Testis (tissue), 3 donors: Measurements from ENCODE around the gene RHOF. TPM values are rescaled to one million over a fixed set of nuclear protein-coding genes. Genes with fewer than 3 reads are reported as not detected.

Experiments
- DNase-seq: peaks from one replicate; pipeline ENCODE4 v3.0.0-alpha.2; 2019
- H3K27ac ChIP-seq, 2 donors: fragments of 200-600 bp; sonication (generic); one replicate each; pipeline ENCODE4 v1.5.1; 2019
- H3K27me3 ChIP-seq: fragments of 200-600 bp; sonication (generic); one replicate; pipeline ENCODE4 v1.5.1; 2019
- H3K36me3 ChIP-seq: fragments of 200-600 bp; sonication (generic); one replicate; pipeline ENCODE4 v1.5.1; 2017; ENCODE audit warnings: low read depth; ENCODE audit errors: missing control alignments
- H3K4me1 ChIP-seq: fragments of 200-600 bp; sonication (generic); one replicate; pipeline ENCODE4 v1.5.1; 2019
- H3K4me3 ChIP-seq, 2 donors: fragments of 200-600 bp; sonication (generic); one replicate each; pipeline ENCODE4 v1.5.1; 2017 to 2019
- H3K9me3 ChIP-seq: fragments of 200-600 bp; sonication (generic); one replicate; pipeline ENCODE4 v1.5.1; 2017
- POLR2A ChIP-seq: fragments of 450-650 bp; IDR thresholded peaks from one replicate; pipeline ENCODE4 v1.6.1; 2017; ENCODE audit warnings: antibody characterized with exemption, mild to moderate bottlenecking, moderate library complexity
- WGBS, 2 donors: methylation state at CpG; one replicate each; pipeline ENCODE4 v1.1.5; 2018; 5-methylcytosine and 5-hydroxymethylcytosine counted together
- intact Hi-C: fragments of 100-400 bp; cut with DNase I; formaldehyde crosslinking; loops from one replicate; pipeline ENCODE4 v1.15.1; 2023; ENCODE audit warnings: low total_unique reads
- polyA plus RNA-seq: library from polyadenylated mRNA; stranded (reverse); fragments of 350-450 nt; fragmentation: Illumina TruSeq; extraction: RNeasy Lipid Tissue Mini Kit (QIAGEN cat#74804); gene quantifications from one replicate; pipeline ENCODE4 v1.2.3, GENCODE V29; 2014; ENCODE audit warnings: low read depth, low replicate concordance; ENCODE audit not compliant: insufficient read depth
- total RNA-seq, 2 donors: library from RNA; depleted of rRNA; stranded (reverse); fragments of >200 nt; gene quantifications; one replicate each; pipeline ENCODE4 v1.2.3, GENCODE V29; 2016
- TF ChIP-seq, protein P1 (sequence below), 3 experiments: fragments of 450-650 bp in 2 of 3; fragments of 200-600 bp in 1 of 3; sonication (generic) in 1 of 3; IDR thresholded peaks; one replicate each; pipeline ENCODE4 v1.5.1; 2016 to 2019; ENCODE audit warnings: antibody characterized with exemption in 3 of 3, mild to moderate bottlenecking in 2 of 3, moderate library complexity in 1 of 3

The RHOF gene
- total and polyA plus RNA-seq, 3 donors from 2014 or later, result 16.9 to 20.5 (median 18.0) TPM

DNA sequence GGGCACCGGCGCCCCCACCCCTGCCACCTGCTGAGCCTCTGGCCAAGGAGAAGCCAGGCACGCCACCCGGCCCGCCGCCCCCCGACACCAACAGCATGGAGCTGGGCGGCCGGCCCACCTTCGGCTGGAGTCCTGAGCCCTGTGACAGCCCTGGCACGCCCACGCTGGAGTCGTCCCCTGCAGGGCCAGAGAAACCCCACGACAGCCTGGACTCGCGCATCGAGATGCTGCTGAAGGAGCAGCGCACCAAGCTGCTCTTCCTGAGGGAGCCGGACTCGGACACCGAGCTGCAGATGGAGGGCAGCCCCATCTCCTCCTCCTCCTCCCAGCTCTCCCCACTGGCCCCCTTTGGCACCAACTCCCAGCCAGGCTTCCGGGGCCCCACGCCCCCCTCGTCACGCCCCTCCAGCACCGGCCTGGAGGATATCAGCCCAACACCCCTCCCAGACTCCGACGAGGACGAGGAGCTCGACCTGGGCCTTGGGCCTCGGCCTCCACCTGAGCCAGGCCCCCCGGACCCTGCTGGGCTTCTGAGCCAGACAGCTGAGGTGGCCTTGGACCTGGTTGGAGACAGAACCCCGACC lies 16.8 kb upstream of the RHOF start:
- WGBS, 2 donors, result 78 to 79% methylated on average over 21 to 31 of the region's 33 CpGs
- peak overlapping the region in 1 of 2 donors; percentile 64 for H3K27ac ChIP-seq
- intact Hi-C loops, result loop anchor here (2.0 kb wide), 1 partner anchor 16 kb away; no protein-coding TSS in a partner anchor
- no peaks in the 10 kb centered on the region for H3K27me3 ChIP-seq
- H3K36me3 ChIP-seq, result no peaks in the 10 kb centered on the region
- TF ChIP-seq POLR2A, result no peak
- peaks cover 45% of the 10 kb centered on the region for H3K4me1 ChIP-seq
- no peaks in the 10 kb centered on the region for H3K9me3 ChIP-seq
- no peak overlapping the region for H3K4me3 ChIP-seq
- DNase-seq, result no peak

DNA sequence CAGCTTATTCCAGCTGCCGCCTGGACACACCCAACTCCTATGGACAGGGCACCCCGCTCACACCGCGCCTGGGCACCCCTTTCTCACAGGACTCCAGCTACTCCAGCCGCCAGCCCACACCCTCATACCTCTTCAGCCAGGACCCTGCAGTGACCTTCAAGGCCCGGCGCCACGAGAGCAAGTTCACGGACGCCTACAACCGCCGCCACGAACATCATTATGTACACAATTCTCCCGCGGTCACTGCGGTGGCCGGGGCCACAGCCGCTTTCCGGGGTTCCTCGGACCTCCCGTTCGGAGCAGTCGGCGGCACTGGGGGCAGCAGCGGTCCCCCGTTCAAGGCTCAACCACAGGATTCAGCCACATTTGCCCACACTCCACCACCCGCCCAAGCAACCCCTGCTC lies 16.2 kb upstream of the RHOF start:
- Histone ChIP-seq H3K27me3 (no peaks in the 10 kb centered on the region), H3K27ac (no peak overlapping the region), H3K36me3 (no peaks in the 10 kb centered on the region), H3K4me3 (no peak overlapping the region), H3K9me3 (no peaks in the 10 kb centered on the region), H3K4me1 (peaks cover 45% of the 10 kb centered on the region)
- intact Hi-C loops, result loop anchor here (2.0 kb wide), 1 partner anchor 15 kb away; no protein-coding TSS in a partner anchor
- WGBS, 2 donors, result 87 to 94% methylated on average over 26 to 27 of the region's 27 CpGs
- TF ChIP-seq, protein P1, sequence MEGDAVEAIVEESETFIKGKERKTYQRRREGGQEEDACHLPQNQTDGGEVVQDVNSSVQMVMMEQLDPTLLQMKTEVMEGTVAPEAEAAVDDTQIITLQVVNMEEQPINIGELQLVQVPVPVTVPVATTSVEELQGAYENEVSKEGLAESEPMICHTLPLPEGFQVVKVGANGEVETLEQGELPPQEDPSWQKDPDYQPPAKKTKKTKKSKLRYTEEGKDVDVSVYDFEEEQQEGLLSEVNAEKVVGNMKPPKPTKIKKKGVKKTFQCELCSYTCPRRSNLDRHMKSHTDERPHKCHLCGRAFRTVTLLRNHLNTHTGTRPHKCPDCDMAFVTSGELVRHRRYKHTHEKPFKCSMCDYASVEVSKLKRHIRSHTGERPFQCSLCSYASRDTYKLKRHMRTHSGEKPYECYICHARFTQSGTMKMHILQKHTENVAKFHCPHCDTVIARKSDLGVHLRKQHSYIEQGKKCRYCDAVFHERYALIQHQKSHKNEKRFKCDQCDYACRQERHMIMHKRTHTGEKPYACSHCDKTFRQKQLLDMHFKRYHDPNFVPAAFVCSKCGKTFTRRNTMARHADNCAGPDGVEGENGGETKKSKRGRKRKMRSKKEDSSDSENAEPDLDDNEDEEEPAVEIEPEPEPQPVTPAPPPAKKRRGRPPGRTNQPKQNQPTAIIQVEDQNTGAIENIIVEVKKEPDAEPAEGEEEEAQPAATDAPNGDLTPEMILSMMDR (IDR thresholded peaks at IDR 0.05), result no peak
- TF ChIP-seq POLR2A, result no peak
- no peak for DNase-seq

DNA sequence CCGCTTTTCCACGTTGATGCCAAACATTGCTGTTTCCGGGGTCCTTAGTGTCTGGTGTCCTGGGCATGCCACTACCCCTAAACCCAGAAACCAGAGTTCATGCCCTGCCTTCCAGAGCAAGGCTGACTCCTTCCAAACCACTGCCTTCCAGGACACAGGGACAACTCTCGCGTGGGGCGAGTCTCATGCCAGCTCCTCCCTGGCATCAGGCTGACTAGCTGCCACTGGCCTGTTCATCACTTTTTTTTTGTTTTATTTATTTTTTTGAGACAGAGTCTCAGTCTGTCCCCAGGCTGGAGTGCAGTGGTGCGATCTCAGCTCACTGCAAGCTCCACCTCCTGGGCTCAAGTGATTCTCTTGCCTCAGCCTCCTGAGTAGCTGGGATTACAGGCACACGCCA lies 15.1 kb upstream of the RHOF start:
- intact Hi-C loops, result no loop called here
- 86 to 90% methylated on average over 8 of the region's 8 CpGs for WGBS, 2 donors
- no peaks in the 10 kb centered on the region for H3K9me3 ChIP-seq
- peaks cover 42% of the 10 kb centered on the region for H3K4me1 ChIP-seq
- TF ChIP-seq POLR2A, result no peak
- TF ChIP-seq, protein P1 (IDR thresholded peaks at IDR 0.05), result no peak
- no peak overlapping the region for H3K27ac ChIP-seq
- no peaks in the 10 kb centered on the region for H3K36me3 ChIP-seq
- H3K27me3 ChIP-seq, result no peaks in the 10 kb centered on the region
- H3K4me3 ChIP-seq, result no peak overlapping the region
- no peak for DNase-seq

DNA sequence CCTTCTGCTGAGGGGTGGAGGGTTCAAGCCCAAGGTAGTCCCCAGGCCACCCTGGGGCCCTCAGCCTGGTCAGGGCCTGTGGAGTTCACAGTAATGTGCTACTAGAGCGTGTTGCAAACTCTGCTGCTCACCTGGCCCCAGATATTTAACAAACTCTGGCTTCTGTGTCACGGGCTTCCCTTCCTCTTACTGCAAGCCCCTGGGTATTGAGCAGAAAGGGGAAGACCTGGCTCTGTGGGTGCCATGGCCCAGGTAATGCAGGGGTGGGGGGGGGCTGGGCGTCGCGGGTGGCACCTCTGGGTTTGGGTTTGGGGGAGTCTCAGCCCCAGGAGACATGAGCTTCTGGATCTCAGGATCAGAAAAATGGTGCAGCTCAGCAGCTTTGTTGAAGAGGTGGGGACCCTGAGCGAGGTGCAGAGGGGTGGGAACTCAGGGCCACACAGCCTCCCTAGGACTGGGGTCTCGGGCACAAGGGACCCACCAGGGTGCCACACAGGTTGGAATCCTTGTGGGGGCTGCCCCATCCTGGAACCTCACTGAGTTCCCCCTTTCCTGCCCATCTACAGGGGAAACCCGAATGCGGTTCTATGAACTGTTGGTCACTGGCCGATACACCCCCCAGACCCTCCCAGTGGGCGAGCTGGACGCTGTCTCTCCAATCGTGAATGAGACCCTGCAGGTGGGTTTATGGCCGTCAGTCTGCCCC lies 14.3 kb upstream of the RHOF start:
- intact Hi-C loops, result no loop called here
- H3K4me1 ChIP-seq, result peaks cover 34% of the 10 kb centered on the region
- H3K36me3 ChIP-seq, result no peaks in the 10 kb centered on the region
- 81 to 83% methylated on average over 12 to 14 of the region's 14 CpGs for WGBS, 2 donors
- TF ChIP-seq, protein P1 (IDR thresholded peaks at IDR 0.05), result no peak
- no peak for DNase-seq
- no peak overlapping the region for H3K4me3 ChIP-seq
- no peak overlapping the region for H3K27ac ChIP-seq
- H3K27me3 ChIP-seq, result no peaks in the 10 kb centered on the region
- no peaks in the 10 kb centered on the region for H3K9me3 ChIP-seq

DNA sequence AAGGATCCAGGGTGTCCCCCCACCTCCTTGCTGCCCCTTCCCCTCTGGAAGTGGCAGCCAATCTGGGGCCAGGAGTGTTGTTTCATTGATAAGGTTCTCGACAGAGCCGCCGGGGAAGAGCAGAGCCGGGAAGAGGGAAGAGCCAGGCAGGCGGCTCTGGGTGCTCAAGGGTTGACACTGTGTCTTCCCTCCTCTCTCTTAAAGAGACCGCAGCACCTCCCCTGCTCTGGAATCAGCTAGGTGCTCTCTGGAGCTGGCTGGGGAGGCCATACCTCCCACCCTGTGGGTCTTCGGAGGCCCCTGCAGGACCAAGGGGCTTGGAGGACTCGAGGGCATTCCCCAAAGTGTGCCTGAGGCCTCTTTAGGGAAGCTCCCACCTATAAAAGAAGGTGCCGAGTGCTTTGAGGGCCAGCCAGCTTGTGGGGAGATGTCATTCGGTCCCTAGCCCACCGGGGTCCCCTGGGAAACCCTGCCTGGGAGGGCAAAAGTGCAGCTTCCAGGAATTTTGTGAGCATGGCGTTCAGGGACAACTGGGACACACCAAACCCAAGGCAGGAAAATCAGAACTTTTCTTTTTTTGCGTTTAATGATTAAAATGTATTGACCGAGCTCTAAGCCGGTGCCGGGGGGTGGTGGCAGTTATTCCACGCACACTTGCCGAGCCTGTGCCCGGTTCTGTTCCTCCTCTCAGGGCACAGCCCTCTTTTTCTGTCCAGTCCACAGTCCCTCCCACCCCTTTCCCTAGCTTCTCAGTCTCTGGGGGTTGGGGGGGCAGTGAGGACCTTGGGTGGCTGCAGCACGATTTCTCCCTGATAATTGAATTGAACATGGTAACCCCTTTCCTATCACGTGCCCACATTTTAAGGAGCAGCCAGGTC lies 13.3 kb upstream of the RHOF start:
- H3K36me3 ChIP-seq, result no peaks in the 10 kb centered on the region
- no peaks in the 10 kb centered on the region for H3K27me3 ChIP-seq
- H3K4me1 ChIP-seq, result peaks cover 35% of the 10 kb centered on the region
- 33 to 53% methylated on average over 13 to 21 of the region's 21 CpGs for WGBS, 2 donors
- no peaks in the 10 kb centered on the region for H3K9me3 ChIP-seq
- intact Hi-C loops, result no loop called here
- DNase-seq, result no peak
- H3K4me3 ChIP-seq, result peak overlapping the region; percentile 83 to 87
- peak overlapping the region in 1 of 2 donors; percentile 50 for H3K27ac ChIP-seq
- no peak for TF ChIP-seq POLR2A
- TF ChIP-seq, protein P1 (IDR thresholded peaks at IDR 0.05), result no peak
